Measurements from ENCODE around the gene NXPE3. TPM values are rescaled to one million over a fixed set of nuclear protein-coding genes. Genes with fewer than 3 reads are reported as not detected.

NXPE3 gene
- polyA plus RNA-seq, 1 donor from 2014 or later, result 6.6 TPM

DNA sequence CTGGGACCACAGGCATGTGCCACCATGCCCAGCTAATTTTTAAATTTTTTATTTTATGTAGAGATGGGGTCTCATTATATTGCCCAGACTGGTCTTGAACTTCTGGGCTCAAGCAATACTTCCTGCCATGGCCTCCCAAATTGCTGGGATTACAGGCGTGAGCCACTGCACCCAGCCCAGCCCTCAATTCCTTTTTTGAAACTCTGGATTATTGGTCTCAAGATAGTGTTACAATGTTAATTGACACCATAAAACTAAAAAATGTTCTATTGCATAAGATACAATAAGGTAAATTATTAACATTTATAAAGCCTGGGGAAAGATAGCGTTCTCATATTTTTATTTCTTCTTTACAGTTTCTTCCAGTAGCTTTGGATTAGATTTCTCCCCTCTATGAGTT, 66.4 kb downstream of the NXPE3 start:
- Histone ChIP-seq H4K20me1 (ENCODE audit: insufficient read depth) (no peaks in the 10 kb centered on the region), H3F3A (ENCODE audit: insufficient read depth, low read length, poor library complexity, severe bottlenecking) (no peaks in the 10 kb centered on the region), H3K36me3 (ENCODE audit: insufficient read depth, low read length) (no peaks in the 10 kb centered on the region), H2AFZ (ENCODE audit: low read depth, low read length) (no peak overlapping the region), H3K79me2 (replicated peaks; ENCODE audit: insufficient read depth, low read length) (no peaks in the 10 kb centered on the region), H3K9ac (ENCODE audit: low read length) (no peak overlapping the region), H3K27ac (ENCODE audit: low read length) (no peak overlapping the region), H3K27me3 (ENCODE audit: insufficient read depth, low read depth, low read length) (peaks cover 28% of the 10 kb centered on the region), H3K9me3 (ENCODE audit: low read length) (no peaks in the 10 kb centered on the region), H3K4me3 (ENCODE audit: low read length) (no peak overlapping the region), H3K9me2 (ENCODE audit: insufficient read depth, low read length) (no peaks in the 10 kb centered on the region), H3K4me2 (ENCODE audit: low read length) (no peak overlapping the region)
- TF ChIP-seq, protein P1, sequence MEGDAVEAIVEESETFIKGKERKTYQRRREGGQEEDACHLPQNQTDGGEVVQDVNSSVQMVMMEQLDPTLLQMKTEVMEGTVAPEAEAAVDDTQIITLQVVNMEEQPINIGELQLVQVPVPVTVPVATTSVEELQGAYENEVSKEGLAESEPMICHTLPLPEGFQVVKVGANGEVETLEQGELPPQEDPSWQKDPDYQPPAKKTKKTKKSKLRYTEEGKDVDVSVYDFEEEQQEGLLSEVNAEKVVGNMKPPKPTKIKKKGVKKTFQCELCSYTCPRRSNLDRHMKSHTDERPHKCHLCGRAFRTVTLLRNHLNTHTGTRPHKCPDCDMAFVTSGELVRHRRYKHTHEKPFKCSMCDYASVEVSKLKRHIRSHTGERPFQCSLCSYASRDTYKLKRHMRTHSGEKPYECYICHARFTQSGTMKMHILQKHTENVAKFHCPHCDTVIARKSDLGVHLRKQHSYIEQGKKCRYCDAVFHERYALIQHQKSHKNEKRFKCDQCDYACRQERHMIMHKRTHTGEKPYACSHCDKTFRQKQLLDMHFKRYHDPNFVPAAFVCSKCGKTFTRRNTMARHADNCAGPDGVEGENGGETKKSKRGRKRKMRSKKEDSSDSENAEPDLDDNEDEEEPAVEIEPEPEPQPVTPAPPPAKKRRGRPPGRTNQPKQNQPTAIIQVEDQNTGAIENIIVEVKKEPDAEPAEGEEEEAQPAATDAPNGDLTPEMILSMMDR (IDR thresholded peaks at IDR 0.05; ENCODE audit: poor library complexity, severe bottlenecking), result no peak
- TF ChIP-seq, protein P2, sequence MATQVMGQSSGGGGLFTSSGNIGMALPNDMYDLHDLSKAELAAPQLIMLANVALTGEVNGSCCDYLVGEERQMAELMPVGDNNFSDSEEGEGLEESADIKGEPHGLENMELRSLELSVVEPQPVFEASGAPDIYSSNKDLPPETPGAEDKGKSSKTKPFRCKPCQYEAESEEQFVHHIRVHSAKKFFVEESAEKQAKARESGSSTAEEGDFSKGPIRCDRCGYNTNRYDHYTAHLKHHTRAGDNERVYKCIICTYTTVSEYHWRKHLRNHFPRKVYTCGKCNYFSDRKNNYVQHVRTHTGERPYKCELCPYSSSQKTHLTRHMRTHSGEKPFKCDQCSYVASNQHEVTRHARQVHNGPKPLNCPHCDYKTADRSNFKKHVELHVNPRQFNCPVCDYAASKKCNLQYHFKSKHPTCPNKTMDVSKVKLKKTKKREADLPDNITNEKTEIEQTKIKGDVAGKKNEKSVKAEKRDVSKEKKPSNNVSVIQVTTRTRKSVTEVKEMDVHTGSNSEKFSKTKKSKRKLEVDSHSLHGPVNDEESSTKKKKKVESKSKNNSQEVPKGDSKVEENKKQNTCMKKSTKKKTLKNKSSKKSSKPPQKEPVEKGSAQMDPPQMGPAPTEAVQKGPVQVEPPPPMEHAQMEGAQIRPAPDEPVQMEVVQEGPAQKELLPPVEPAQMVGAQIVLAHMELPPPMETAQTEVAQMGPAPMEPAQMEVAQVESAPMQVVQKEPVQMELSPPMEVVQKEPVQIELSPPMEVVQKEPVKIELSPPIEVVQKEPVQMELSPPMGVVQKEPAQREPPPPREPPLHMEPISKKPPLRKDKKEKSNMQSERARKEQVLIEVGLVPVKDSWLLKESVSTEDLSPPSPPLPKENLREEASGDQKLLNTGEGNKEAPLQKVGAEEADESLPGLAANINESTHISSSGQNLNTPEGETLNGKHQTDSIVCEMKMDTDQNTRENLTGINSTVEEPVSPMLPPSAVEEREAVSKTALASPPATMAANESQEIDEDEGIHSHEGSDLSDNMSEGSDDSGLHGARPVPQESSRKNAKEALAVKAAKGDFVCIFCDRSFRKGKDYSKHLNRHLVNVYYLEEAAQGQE (IDR thresholded peaks at IDR 0.05; ENCODE audit: borderline replicate concordance), result no peak
- TF ChIP-seq EP300 (conservative IDR thresholded peaks at IDR 0.05; ENCODE audit: poor library complexity, severe bottlenecking), result no peak
- TF ChIP-seq EZH2 (IDR thresholded peaks at IDR 0.05; ENCODE audit: borderline replicate concordance, insufficient read depth, low read length, poor library complexity, severe bottlenecking), result no peak
- no peak for TF ChIP-seq RAD21 (conservative IDR thresholded peaks at IDR 0.05)
- TF ChIP-seq MXI1 (conservative IDR thresholded peaks at IDR 0.05; ENCODE audit: poor library complexity, severe bottlenecking), result no peak
- TF ChIP-seq TAF1 (IDR thresholded peaks at IDR 0.05; ENCODE audit: low read depth), result no peak
- TF ChIP-seq POLR2AphosphoS5 (IDR thresholded peaks at IDR 0.05), result no peak
- TF ChIP-seq SMC3 (conservative IDR thresholded peaks at IDR 0.05; ENCODE audit: poor library complexity), result no peak

DNA sequence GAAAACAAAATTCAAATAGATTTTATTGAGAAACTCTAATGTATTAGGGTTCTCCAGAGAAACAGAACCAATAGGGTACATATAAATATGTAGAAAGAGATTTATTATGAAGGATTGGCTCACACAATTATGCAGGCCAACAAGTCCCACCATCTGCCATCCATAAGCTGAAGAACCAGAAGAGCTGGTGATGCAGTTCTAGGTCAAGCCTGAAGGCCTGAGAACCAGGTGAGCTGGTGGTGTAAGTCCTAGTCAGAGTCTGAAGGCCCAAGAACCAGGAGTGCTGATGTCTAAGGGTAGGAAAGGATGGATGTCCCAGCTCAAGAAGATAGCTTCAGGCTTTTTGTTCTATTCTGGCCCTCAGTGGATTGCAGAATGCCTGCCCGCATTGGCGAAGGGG, 67.7 kb downstream of the NXPE3 start:
- H3K9me2 ChIP-seq (ENCODE audit: insufficient read depth, low read length), result no peaks in the 10 kb centered on the region
- H4K20me1 ChIP-seq (ENCODE audit: insufficient read depth), result no peaks in the 10 kb centered on the region
- no peak for TF ChIP-seq POLR2AphosphoS5 (IDR thresholded peaks at IDR 0.05)
- no peak for TF ChIP-seq EP300 (conservative IDR thresholded peaks at IDR 0.05; ENCODE audit: poor library complexity, severe bottlenecking)
- TF ChIP-seq EZH2 (IDR thresholded peaks at IDR 0.05; ENCODE audit: borderline replicate concordance, insufficient read depth, low read length, poor library complexity, severe bottlenecking), result no peak
- TF ChIP-seq RAD21 (conservative IDR thresholded peaks at IDR 0.05), result no peak
- TF ChIP-seq, protein P1 (IDR thresholded peaks at IDR 0.05; ENCODE audit: poor library complexity, severe bottlenecking), result no peak
- TF ChIP-seq, protein P2 (IDR thresholded peaks at IDR 0.05; ENCODE audit: borderline replicate concordance), result no peak
- no peak for TF ChIP-seq MXI1 (conservative IDR thresholded peaks at IDR 0.05; ENCODE audit: poor library complexity, severe bottlenecking)
- TF ChIP-seq SMC3 (conservative IDR thresholded peaks at IDR 0.05; ENCODE audit: poor library complexity), result no peak
- no peak for TF ChIP-seq TAF1 (IDR thresholded peaks at IDR 0.05; ENCODE audit: low read depth)
- no peaks in the 10 kb centered on the region for H3F3A ChIP-seq (ENCODE audit: insufficient read depth, low read length, poor library complexity, severe bottlenecking)
- no peak overlapping the region for H3K4me3 ChIP-seq (ENCODE audit: low read length)
- no peaks in the 10 kb centered on the region for H3K9me3 ChIP-seq (ENCODE audit: low read length)
- H3K36me3 ChIP-seq (ENCODE audit: insufficient read depth, low read length), result no peaks in the 10 kb centered on the region
- no peak overlapping the region for H3K27ac ChIP-seq (ENCODE audit: low read length)
- peaks cover 40% of the 10 kb centered on the region for H3K27me3 ChIP-seq (ENCODE audit: insufficient read depth, low read depth, low read length)
- H3K4me2 ChIP-seq (ENCODE audit: low read length), result no peak overlapping the region
- H3K9ac ChIP-seq (ENCODE audit: low read length), result no peak overlapping the region
- no peaks in the 10 kb centered on the region for H3K79me2 ChIP-seq (replicated peaks; ENCODE audit: insufficient read depth, low read length)
- H2AFZ ChIP-seq (ENCODE audit: low read depth, low read length), result no peak overlapping the region
